Stromal cell of bone marrow (primary cell): Measurements from ENCODE around the gene SLC37A1.
"Not testable (repeated sequence)": the region's sequence is repeated elsewhere in the genome, so short reads cannot be mapped to it uniquely, and the experiment has no call there.

Source experiments
- DNase-seq: peaks from one replicate; pipeline ENCODE4 v3.0.0-alpha.2; 2012; ENCODE audit warnings: low read depth

The SLC37A1 gene

GRCh38 chr21:42595283-42596187, 81.9 kb downstream of the SLC37A1 start:
- DNase-seq: no peak

GRCh38 chr21:42596657-42597056, 83.0 kb downstream of the SLC37A1 start:
- no peak for DNase-seq

DNA sequence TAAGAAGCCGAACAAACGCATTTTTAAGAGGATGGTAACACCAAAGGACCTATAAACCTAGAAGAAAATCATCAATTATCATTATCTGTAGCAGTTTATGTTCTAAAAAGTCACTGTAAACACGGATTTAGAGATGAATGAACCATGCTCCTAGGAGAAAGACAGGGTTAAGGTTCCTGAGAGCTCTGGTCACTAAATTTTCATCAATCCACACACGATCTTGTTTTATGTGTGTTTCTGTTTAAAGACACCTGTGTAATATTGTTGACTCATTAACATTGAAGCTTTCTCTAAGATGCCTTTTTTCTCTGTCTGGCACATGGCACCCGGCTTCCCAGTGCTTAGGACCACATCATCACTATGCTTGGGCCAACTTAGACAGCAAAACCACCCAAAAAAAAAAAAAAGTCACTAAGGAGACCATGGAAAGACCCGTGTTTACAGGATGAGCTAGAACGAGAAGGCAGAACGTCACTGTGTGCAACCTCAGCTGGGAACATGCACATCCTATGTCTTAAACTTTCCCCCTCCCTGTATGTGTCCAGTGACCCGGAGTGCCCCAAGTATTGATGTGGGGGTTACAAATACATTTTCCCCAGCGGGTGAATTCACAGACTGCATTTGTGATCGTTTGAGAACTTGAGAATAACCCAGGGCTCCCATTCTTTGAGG, 84.0 kb downstream of the SLC37A1 start:
- DNase-seq: no peak

GRCh38 chr21:42598159-42598735, 84.6 kb downstream of the SLC37A1 start:
- no peak for DNase-seq

GRCh38 chr21:42599486-42599885, 85.8 kb downstream of the SLC37A1 start:
- DNase-seq: no peak

- no peak for DNase-seq
Measured at GRCh38 chr21:42599962-42600361, 86.3 kb downstream of the SLC37A1 start.

- DNase-seq: no peak
Measured at GRCh38 chr21:42601656-42602055, 88.0 kb downstream of the SLC37A1 start.

- DNase-seq: no peak
Measured at GRCh38 chr21:42607102-42607501, 93.5 kb downstream of the SLC37A1 start.

DNA sequence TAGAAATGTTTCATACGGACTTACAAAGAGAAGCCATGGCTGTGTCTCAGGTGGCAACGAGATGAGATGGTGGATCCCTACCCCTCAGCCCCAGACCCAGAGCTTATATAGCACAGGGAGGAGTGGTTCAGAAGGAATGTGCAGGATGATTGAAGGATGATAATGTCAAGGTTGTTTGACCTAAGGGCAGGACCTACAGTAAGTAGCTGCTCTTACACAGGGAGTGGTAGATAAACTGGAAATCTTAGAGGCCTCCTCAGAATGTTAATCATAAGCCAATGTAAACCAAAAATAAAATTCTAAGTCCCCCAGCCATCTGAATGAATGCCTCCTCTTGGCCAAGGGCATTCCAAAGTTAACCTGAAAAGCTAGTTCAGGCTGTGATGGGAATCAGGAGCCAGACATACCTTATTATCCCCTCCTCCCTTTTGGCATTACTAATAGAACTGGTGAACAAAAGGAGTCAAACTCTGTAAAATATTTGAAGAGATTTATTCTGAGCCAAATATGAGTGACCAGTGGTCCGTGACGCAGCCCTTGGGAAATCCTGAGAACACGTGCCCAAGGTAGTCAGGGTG, 94.0 kb downstream of the SLC37A1 start:
- no peak for DNase-seq

- DNase-seq: no peak
Measured at GRCh38 chr21:42608446-42608845, 94.8 kb downstream of the SLC37A1 start.

DNA sequence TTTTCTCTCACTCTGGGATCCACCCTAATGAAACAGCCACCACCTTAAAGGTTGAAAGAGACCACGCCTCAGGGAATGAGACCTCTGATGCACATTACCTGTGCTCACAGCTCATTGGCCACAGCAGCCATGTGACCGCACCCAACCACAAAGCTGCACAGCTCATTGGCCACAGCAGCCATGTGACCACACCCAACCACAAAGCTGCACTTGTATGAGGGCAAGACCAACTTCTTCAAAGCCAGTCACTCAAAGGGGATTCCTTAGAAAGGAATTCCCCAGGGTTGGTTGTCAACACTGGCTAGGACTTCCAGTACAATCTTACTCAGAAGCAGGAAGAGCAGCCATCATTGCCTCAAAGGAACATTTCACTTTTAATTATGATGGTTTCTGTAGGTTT, 96.2 kb downstream of the SLC37A1 start:
- DNase-seq: no peak

- no peak for DNase-seq
Measured at GRCh38 chr21:42611852-42612251, 98.2 kb downstream of the SLC37A1 start.

DNA sequence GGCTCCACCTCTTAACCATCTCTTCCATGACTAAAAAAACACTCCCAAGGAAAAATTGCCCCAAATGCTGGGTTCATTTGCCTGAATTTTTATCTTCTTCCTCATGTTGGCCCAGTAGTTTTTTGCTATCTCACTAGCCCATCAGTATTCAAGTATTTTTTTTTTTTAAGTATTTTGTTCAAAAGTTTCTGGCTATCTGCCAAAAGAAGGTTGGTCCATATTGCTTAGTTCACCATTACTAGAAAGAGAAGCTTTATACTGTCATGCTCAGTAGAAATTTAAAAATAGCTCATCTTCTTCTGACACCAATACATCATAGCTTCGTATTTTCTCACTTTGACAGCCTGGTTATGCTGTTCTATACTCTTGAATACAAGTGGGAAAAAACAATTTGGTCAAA, 98.7 kb downstream of the SLC37A1 start:
- DNase-seq: no peak

DNA sequence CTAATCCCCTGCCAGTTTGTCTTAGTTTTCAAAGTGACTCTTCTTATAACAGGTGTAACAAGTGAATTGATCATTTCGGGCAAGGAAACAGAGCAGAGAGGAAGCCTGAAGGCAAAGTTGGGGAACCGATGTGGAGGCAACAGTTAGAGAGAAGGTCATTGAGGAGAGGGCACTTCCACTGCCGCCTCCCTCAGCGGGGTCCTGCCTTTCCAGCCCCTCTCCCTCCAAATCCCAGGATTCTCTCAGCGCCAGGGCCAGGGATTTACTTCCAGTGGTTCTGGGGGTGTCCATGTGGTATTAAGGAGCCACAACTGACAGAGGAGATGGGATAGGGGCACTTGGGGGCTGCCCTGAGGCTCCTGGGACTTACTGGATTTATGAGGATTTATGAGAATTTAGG, 100.1 kb downstream of the SLC37A1 start:
- DNase-seq: no peak

DNA sequence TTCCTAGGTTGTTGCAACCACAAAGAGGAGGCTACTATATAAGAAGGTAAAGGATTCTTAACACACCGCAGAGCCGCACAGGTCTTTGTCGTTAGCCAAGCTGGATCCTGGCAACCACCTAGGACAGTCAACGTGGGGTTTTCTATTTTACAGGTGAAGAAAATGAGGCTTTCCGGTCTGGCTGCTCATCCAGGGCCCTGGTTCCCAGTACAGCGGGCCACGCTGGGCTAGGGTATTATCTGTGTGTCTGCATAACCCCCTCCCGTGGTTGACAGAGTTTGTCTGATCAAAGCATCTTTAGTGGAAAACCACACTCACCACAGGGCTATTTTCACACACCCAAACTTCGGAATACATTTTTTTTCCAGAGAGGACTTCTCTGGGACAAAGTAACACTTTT, 100.7 kb downstream of the SLC37A1 start:
- DNase-seq: no peak

DNA sequence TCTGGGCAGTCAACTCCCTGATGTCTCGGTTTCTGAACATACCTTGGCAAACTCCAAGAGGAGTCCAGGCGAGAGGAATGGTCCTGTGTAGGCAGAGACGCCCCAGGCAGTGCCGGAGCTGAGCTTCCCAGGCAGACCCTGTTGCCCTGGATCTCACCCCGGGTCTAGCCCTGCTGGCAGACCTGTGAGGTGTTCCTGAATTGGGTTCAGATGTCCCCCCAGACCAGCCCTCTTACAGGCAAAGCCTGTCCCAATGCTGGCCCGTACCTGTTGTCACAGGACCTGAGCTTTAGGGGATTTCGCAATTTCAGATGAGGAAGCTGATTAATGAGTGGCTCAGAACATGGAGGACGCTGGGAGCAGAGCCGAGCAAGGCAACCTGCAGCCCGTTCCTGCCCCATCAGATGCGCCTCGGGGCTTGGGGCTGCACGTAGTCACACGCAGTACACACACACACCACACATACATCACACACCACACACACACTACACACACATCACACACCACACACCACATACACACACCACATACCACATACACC, 101.2 kb downstream of the SLC37A1 start:
- DNase-seq: no peak

GRCh38 chr21:42615377-42615776, 101.7 kb downstream of the SLC37A1 start:
- DNase-seq: not testable (repeated sequence)

DNA sequence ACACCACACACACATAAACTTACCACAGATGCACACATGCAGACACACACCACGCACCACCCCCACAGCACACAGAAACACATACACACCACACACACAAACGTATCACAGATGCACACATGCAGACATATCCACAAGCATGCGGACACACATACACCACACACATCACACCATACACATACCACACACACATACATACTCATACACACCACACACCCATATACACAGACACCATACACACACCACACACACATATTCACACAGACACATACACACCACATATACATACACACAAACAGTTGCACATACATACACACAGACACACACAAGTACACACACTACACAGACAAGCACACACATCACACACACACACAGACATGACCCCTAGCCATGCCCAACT, 102.3 kb downstream of the SLC37A1 start:
- DNase-seq: no peak

- no peak for DNase-seq
Measured at GRCh38 chr21:42616446-42616845, 102.8 kb downstream of the SLC37A1 start.

GRCh38 chr21:42616941-42617340, 103.3 kb downstream of the SLC37A1 start:
- DNase-seq: no peak

DNA sequence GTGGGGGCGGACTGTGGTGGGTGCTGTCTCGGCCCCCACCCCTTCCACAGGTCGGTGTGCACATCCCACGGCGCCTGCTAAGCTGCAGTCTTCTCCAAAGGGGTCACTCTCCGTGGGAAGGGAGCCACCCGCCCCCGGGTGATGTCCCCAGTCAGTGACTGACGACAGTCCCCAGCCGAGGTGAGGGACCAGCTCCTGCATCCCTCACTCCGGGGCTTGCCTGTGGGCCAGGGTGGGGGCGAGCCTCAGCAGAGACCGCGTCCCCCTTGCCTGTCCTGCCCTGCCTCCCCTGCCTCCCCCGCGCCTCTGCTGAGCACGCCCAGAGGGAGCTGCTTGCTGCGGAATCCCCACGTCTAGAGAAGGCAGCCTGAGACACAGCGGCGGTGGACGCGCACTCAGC, 103.8 kb downstream of the SLC37A1 start:
- no peak for DNase-seq

- no peak for DNase-seq
Measured at GRCh38 chr21:42618707-42619102, 105.1 kb downstream of the SLC37A1 start.
